GM12892 (cell line): Measurements from ENCODE around the gene CDH22.

ENCODE experiments used
- POLR2A ChIP-seq: IDR thresholded peaks from 2 replicates; pipeline ENCODE4 v1.6.1; 2011; ENCODE audit warnings: low read depth, low read length, control low read depth
- POLR2AphosphoS5 ChIP-seq: IDR thresholded peaks from 2 replicates; pipeline ENCODE4 v1.6.1; 2011; ENCODE audit warnings: low read depth, low read length, control low read depth
- TAF1 ChIP-seq: IDR thresholded peaks from 2 replicates; pipeline ENCODE4 v1.6.1; 2011; ENCODE audit warnings: low read depth, mild to moderate bottlenecking, control low read depth, low read length, borderline replicate concordance

DNA sequence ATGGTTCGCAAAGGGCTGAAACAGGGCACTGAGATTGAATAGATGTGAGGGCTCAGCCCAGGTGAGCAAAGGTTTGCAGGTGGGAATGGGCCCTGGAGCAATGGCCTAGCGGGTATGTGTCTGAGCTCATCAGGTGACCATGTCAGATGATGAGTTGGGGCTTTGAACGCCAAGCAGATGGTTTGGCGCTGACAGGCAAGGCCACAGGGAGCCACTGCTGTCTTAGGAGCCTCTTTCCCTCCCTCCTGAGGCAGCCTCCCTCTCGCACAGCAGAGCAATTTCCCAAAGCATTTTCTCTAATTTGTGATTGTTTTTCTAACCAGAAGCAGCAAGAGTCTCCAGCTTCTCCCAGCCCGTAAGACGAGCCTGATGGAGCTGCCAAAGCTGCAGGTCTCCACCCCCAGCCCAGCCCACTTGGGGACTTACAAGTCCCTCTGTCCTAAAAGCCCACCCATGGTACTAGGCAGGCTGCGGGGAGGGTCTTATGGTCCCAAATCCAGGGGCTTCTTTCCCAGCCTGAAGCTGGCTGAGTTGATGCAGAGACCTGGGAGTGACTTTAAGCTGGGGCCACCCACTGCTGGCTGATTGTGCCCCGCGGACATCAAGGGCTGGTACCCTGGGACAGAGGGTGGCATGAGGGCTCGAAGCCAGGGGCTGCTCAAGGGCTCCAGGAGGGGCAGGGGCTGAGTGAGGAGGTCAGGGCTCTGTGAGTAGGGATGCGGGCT is 11.6 kb downstream of the CDH22 start:
- no peak for TF ChIP-seq POLR2A
- no peak for TF ChIP-seq POLR2AphosphoS5
- no peak for TF ChIP-seq TAF1
